GOT3 (cell line): ENCODE data around the gene KLHL40.

Experiments
- DNase-seq: peaks from one replicate; lab custom pipeline; 2025; ENCODE audit warnings: mixed read lengths; lab: John Stamatoyannopoulos, UW

Gene KLHL40

DNA sequence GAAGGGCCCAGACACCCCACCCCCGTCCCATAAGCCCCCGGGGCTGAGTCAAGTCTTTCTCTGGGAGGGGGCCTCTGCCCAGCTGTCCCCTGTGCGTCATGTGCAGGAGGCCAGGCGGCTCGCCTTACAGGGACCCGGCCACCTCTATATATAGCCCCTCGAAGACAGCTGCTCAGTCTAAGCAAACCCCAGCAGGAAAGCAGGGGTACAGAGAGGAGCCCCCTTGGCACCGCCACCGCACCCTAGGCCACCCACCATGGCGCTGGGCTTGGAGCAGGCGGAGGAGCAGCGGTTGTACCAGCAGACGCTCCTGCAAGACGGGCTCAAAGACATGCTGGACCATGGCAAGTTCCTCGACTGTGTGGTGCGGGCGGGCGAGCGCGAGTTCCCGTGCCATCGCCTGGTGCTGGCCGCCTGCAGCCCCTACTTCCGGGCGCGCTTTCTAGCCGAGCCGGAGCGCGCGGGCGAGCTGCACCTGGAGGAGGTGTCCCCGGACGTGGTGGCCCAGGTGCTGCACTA is at the start of gene KLHL40:
TSS of gene KLHL40 (plus strand) at position 175 of the 519 bp plus-strand sequence. CDS start at position 257, 82 bp downstream.
- no peak for DNase-seq

- DNase-seq: no peak
These were observed 48.3 kb upstream of the KLHL40 start for GRCh38 chr3:42637001-42637400.

GRCh38 chr3:42638339-42638842 is 46.9 kb upstream of the KLHL40 start:
- no peak for DNase-seq

GRCh38 chr3:42639192-42639591 is 46.1 kb upstream of the KLHL40 start:
- DNase-seq: no peak

GRCh38 chr3:42640129-42640528 is 45.2 kb upstream of the KLHL40 start:
- no peak for DNase-seq

GRCh38 chr3:42640771-42641370 is 44.5 kb upstream of the KLHL40 start:
- no peak for DNase-seq

DNA sequence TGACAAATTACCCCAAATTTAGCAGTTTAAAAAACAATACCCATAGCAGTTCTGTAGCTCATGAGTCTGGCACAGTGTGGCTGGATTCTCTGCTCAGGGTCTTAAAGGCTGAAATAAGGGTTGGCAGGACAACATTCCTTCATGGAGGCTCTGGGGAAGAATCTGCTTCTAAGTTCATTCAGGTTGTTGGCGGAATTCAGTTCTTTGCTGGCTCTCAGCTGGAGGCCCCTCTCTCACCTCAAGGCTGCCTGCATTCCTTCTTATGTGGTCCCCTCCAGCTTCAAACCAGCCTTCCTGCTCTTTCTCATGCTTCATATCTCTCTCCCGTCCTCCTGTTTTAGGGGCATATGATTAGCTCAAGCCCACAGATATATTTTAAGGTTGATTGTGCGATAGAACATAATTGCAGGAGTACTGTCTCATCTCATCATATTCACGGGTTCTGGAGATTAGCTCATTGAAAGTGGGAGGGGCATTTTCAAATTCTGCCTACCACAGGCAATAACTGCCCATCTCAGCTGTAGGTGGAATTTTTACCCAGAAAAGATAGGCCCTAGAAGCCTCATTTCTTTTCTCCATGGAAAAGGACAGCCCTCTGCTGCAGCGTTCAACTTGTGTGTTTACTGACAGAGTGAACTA is 37.4 kb upstream of the KLHL40 start:
- no peak for DNase-seq

GRCh38 chr3:42649006-42649405 is 36.3 kb upstream of the KLHL40 start:
- no peak for DNase-seq

- no peak for DNase-seq
These were observed 35.6 kb upstream of the KLHL40 start for GRCh38 chr3:42649783-42650182.

DNA sequence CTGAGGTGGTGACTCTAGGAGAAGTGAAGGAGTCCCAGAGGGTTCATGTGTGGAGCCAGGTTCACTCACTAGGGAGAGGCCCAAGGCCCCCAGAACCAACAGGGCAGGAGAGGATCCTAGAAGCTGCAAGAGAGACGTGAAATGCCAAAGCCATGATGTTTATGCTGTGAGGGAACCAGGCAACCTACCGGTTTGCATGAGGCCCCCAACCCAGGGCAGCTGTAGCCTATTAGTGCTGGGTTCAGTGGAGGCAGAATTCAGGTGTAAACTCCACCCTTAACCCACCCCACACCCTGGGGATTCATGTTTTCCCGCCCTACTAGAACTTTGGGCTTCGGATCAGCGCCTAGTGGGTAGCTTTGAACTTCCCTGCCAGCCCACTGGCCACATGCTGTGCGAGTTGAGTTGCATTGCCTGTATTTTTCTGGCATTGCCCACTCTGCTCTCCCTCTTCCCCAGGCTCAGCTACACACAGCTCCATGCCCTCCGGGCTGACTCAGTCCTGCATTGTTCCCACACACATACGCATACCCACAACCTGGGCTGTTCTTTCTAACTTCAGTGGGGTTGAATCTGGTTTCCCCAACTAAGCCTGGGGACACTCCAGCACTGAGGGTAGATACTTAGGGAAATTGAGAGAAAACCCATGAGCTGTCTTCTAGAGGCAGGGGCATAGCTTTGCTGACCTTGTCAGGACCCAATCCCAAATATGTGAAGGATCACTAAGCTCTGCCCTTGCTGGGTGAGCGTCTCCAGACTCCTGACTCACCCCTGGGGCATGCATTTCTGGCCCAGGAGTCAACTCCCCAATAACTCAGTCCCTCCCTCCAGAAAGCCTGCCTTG is 33.9 kb upstream of the KLHL40 start:
- no peak for DNase-seq

DNA sequence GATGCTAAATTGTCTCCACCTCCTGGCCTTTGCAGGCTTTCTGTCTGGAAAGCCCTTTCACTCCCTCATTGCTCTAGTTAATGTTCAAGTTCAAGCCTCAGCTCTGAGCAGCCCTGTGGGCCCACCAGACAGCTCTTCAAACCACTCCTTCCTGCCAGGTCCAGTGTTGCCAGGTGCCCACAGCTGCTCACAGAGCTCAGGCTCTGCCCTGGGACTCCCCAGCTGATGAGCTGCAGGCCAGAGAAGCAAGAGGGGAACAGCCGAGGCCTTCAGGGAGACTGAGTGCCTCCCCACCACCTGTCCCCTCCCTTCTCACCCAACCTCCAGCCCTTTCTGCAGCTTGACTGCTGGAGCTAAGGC is 33.1 kb upstream of the KLHL40 start:
- no peak for DNase-seq

DNA sequence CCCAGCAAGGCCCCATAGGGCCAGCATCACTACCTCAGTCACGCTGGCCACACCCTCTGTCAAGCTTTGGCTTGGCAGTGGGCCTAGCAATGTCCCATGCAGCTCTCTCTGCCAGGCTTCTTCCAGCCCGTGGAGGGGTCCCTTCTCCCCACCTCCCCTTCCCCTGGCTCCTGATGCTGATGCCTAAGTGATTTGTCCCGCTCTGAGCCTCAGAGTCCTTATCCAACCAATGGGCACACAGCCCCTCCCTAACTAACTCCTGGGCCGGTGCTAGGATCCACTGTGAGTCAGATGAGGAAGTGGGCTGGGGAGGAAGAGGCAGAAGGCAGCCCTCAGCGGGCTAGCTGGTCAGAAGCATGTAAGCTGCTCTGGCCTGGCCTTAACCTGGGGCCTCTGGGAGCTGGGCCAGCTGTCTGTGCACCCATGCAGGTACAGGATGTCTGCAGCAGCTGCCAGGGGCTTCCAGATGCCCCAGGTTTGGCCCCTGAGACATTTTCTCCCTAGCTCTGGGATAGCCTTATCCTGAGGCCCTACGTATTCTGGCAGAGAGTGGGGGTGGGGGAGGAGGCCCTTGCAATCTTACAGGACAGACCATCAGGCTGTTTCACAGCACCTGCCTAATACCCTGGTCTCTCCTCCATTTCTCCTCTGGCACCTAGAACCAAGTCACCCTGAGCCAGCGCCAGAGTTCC is 32.6 kb upstream of the KLHL40 start:
- DNase-seq: no peak

GRCh38 chr3:42653303-42653559 is 32.1 kb upstream of the KLHL40 start:
- DNase-seq: no peak

GRCh38 chr3:42653560-42654330 is 31.6 kb upstream of the KLHL40 start, which contains the start of gene ZBTB47:
ZBTB47 (plus strand) TSS chr3:42653697; CDS start chr3:42658356, 4,659 bp downstream.
- no peak for DNase-seq

DNA sequence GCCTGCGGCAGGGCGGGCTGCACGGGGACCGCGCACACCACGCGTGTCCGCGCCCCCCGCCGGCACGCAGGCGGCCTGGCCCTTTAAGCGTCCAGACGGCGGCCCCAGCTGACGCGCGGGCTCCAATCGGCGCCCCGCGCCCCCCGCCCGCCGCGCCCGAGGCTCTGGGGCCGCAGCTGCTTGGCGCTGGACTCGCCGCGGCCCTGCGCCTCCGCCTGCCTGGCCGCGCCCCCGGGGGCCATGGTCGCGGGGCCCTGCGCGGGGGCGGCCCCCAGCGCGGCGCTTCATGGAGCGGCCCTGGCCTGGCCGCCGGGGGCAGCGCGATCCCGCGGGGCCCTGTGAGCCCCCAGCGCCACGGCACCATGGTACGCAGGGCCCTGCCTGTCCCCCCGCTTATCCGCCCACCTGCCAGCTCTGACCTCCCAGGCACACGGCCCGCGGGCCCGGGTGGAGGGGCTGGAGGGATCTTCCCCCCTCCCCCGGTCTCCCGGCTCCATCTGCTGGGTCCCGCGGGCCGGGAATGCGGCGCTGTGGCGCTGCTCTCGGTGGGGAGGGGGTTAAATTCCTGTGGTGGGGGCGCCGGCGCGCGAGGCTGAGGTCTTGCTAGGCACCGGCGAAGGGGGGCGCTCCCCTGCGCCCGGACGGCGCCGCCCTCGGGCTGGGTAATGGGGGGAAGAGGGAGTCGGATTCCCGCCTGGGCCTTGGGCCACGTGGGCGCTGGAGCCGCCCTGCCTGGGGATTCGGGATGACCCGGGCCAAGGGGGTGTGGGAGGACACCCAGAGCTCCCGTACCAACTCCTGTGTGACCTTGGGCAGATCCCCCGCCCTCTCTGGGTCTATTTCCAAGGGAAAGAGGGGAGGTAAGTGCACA is 30.8 kb upstream of the KLHL40 start:
- DNase-seq: no peak

GRCh38 chr3:42655331-42655888 is 29.9 kb upstream of the KLHL40 start:
- DNase-seq: no peak

GRCh38 chr3:42655980-42656679 is 29.2 kb upstream of the KLHL40 start:
- DNase-seq: no peak

- DNase-seq: no peak
These were observed 28.4 kb upstream of the KLHL40 start for GRCh38 chr3:42656680-42657610.
